ENCODE measurements around the gene LBX1.

GRCh38 chr10:101225846-101226421, 3.3 kb downstream of the LBX1 start:
- no peak for TF ChIP-seq CTCF (IDR thresholded peaks at IDR 0.05)
- no peak for TF ChIP-seq ZFX (IDR thresholded peaks at IDR 0.05; ENCODE audit: borderline replicate concordance)
